HepG2 (cell line): ENCODE data around the gene SVOP. TPM values are rescaled to one million over a fixed set of nuclear protein-coding genes. Genes with fewer than 3 reads are reported as not detected.

Experiments
- ATAC-seq: fragments of 200-7000 bp; cut with Tn5 transposase; 3 replicates; pipeline ENCODE4 v1.9.1; 2020; ENCODE audit warnings: mild to moderate bottlenecking, moderate library complexity
- BruUV-seq: library from RNA; stranded (reverse); fragments of 400-500 nt; replicated peaks from 2 replicates; lab custom pipeline; 2021; lab: Mats Ljungman, UMichigan
- CTCF ChIA-PET: fragments of 300-600 bp; formaldehyde crosslinking; extraction: SDS; loops from one replicate; lab custom pipeline; 2021; ENCODE audit warnings: low total read pairs, inconsistent platforms, low intra/inter-chr PET ratio; lab: Yijun Ruan, JAX
- POLR2A ChIA-PET: fragments of 350-600 bp; sonication (Branson Sonifier 250); formaldehyde crosslinking; loops from one replicate; lab custom pipeline; 2020; ENCODE audit warnings: antibody characterized with exemption, inconsistent platforms; lab: Yijun Ruan, JAX
- DNase-seq: peaks from one replicate; pipeline ENCODE4 v3.0.0-alpha.2; 2015; ENCODE audit warnings: low spot score
- FAIRE-seq: peaks from 3 replicates; lab custom pipeline; 2011; peaks lifted over from hg19 to GRCh38; lab: Jason Lieb, UNC
- H2AFZ ChIP-seq: one replicate; pipeline ENCODE4 v1.6.1; 2011; ENCODE audit warnings: low read length, inconsistent platforms
- H3K27ac ChIP-seq: fragments of 300-600 bp; 3 replicates; pipeline ENCODE4 v1.8.0; 2011; ENCODE audit warnings: mixed run types, mild to moderate bottlenecking, mixed read lengths, low read length, inconsistent platforms; ENCODE audit not compliant: insufficient read depth; ENCODE audit errors: extremely low read length
- H3K27me3 ChIP-seq, 2 experiments: fragments of 200-600 bp in 1 of 2; 2 replicates in 1 of 2; 3 replicates in 1 of 2; pipeline versions ENCODE4 v1.6.0 to v1.8.0; 2011; ENCODE audit warnings: low read length in 2 of 2, mild to moderate bottlenecking in 2 of 2, moderate library complexity in 2 of 2, inconsistent platforms in 1 of 2; ENCODE audit not compliant: insufficient read depth in 2 of 2, control insufficient read depth in 1 of 2
- H3K36me3 ChIP-seq, 2 experiments: fragments of 200-600 bp in 1 of 2; replicated peaks in 1 of 2; 2 replicates in 1 of 2; 3 replicates in 1 of 2; pipeline versions ENCODE4 v1.5.1 to v1.8.0; 2011; ENCODE audit warnings: low read length in 2 of 2, inconsistent platforms in 1 of 2; ENCODE audit not compliant: insufficient read depth in 2 of 2, control insufficient read depth in 1 of 2
- H3K4me1 ChIP-seq: 2 replicates; pipeline ENCODE4 v1.5.1; 2012; ENCODE audit warnings: low read length, inconsistent platforms; ENCODE audit not compliant: insufficient read depth
- H3K4me2 ChIP-seq: 2 replicates; pipeline ENCODE4 v1.6.0; 2011; ENCODE audit warnings: low read depth, low read length, inconsistent platforms
- H3K4me3 ChIP-seq, 3 experiments: fragments of 200-600 bp in 1 of 3; sonication (generic), shearing (Covaris generic) in 1 of 3; replicated peaks in 1 of 3; 2 replicates each; pipeline ENCODE4 v1.5.1; 2011 to 2016; ENCODE audit warnings: low read length in 3 of 3, inconsistent platforms in 2 of 3, low read depth in 2 of 3, mild to moderate bottlenecking in 2 of 3, control low read depth in 1 of 3, mixed read lengths in 1 of 3; ENCODE audit not compliant: insufficient read depth in 1 of 3
- H3K79me2 ChIP-seq: one replicate; pipeline ENCODE4 v1.6.1; 2011; ENCODE audit warnings: low read length, inconsistent platforms; ENCODE audit not compliant: insufficient read depth
- H3K9ac ChIP-seq: 2 replicates; pipeline ENCODE4 v1.6.0; 2011; ENCODE audit warnings: mild to moderate bottlenecking, low read depth, low read length, inconsistent platforms; ENCODE audit not compliant: insufficient read depth
- H3K9me3 ChIP-seq: 2 replicates; pipeline ENCODE4 v1.5.1; 2012; ENCODE audit warnings: mild to moderate bottlenecking, low read length
- H4K20me1 ChIP-seq: 2 replicates; pipeline ENCODE4 v1.6.0; 2011; ENCODE audit warnings: inconsistent platforms, mild to moderate bottlenecking, low read length, moderate library complexity; ENCODE audit not compliant: insufficient read depth
- CCAR2 ChIP-seq: fragments of 200-400 bp; formaldehyde crosslinking; optimal IDR thresholded peaks from 2 replicates; pipeline ENCODE3; 2018; ENCODE audit warnings: low read depth, mild to moderate bottlenecking, low read length, moderate library complexity
- GABPA ChIP-seq, 2 experiments: IDR thresholded peaks; 2 replicates each; pipeline ENCODE4 v1.6.1; 2011 to 2016; ENCODE audit warnings: low read depth in 2 of 2, low read length in 1 of 2, missing biosample characterization in 1 of 2, missing genetic modification characterization in 1 of 2
- HBP1 ChIP-seq: IDR thresholded peaks from 2 replicates; pipeline ENCODE4 v1.6.1; 2016; ENCODE audit warnings: low read depth, control low read depth
- HNF4A ChIP-seq: sonication (generic); formaldehyde crosslinking; IDR thresholded peaks from 2 replicates; pipeline ENCODE4 v1.4.0; 2020; ENCODE audit warnings: missing genetic modification reagents
- MAFK ChIP-seq, 2 experiments: IDR thresholded peaks in 1 of 2; conservative IDR thresholded peaks in 1 of 2; 2 replicates each; pipeline ENCODE4 v1.6.1; 2011; ENCODE audit warnings: improper control_type of control experiment in 2 of 2, low read length in 2 of 2
- MBNL3 ChIP-seq: fragments of 250-450 bp; sonication (Bioruptor Pico); conservative IDR thresholded peaks from 2 replicates; pipeline ENCODE4 v1.8.0; 2022; ENCODE audit warnings: mild to moderate bottlenecking, inconsistent platforms
- MED1 ChIP-seq: sonication (generic); formaldehyde crosslinking; IDR thresholded peaks from 2 replicates; pipeline ENCODE4 v1.4.0; 2020; ENCODE audit warnings: missing genetic modification reagents
- RARA ChIP-seq: IDR thresholded peaks from 2 replicates; pipeline ENCODE4 v1.6.1; 2016; ENCODE audit warnings: missing genetic modification reagents, missing compliant biosample characterization
- RARG ChIP-seq: sonication (generic); formaldehyde crosslinking; IDR thresholded peaks from 2 replicates; pipeline ENCODE4 v1.4.0; 2020; ENCODE audit warnings: low read depth, mild to moderate bottlenecking, missing genetic modification reagents
- RNF2 ChIP-seq: fragments of 450-650 bp; conservative IDR thresholded peaks from 2 replicates; pipeline ENCODE4 v1.6.1; 2016; ENCODE audit warnings: low read depth
- TGIF2 ChIP-seq: IDR thresholded peaks from 2 replicates; pipeline ENCODE4 v1.6.1; 2016; ENCODE audit warnings: control low read depth, missing compliant biosample characterization
- ZBTB7B ChIP-seq: sonication (generic); formaldehyde crosslinking; IDR thresholded peaks from 2 replicates; pipeline ENCODE4 v1.4.0; 2020; ENCODE audit warnings: missing genetic modification reagents
- ZNF251 ChIP-seq: sonication (generic); formaldehyde crosslinking; IDR thresholded peaks from 2 replicates; pipeline ENCODE4 v1.9.0; 2021; ENCODE audit warnings: mild to moderate bottlenecking, missing genetic modification reagents
- ZNF430 ChIP-seq: sonication (generic); formaldehyde crosslinking; IDR thresholded peaks from 2 replicates; pipeline ENCODE4 v1.9.0; 2021; ENCODE audit warnings: mild to moderate bottlenecking, missing genetic modification reagents
- ZSCAN31 ChIP-seq: sonication (generic); formaldehyde crosslinking; IDR thresholded peaks from 2 replicates; pipeline ENCODE4 v1.5.0; 2020; ENCODE audit warnings: low read depth, mild to moderate bottlenecking, missing genetic modification reagents
- WGBS: methylation state at CpG from one replicate; pipeline ENCODE4 v1.1.6; 2017; ENCODE audit warnings: low lambda C conversion rate; 5-methylcytosine and 5-hydroxymethylcytosine counted together
- in situ Hi-C: cut with HindIII; loops from 2 replicates; pipeline ENCODE4 v1.10.0; 2017; ENCODE audit warnings: low pct_unique_long_range_greater_than_20kb; ENCODE audit not compliant: extremely low pct_ligation_motif_present
- intact Hi-C: fragments of 100-400 bp; cut with micrococcal nuclease; formaldehyde crosslinking; loops from one replicate; pipeline ENCODE4 v1.10.0; 2022; ENCODE audit not compliant: unreplicated experiment
- polyA plus RNA-seq, 8 experiments: library from polyadenylated mRNA; depleted of rRNA in 3 of 8; stranded (reverse) in 7 of 8; unstranded in 1 of 8; fragments of >200 nt; fragmentation: Illumina TruSeq in 4 of 8; extraction: Trizol in 4 of 8; gene quantifications; 2 replicates each; pipeline versions ENCODE4 v1.2.1 to v1.2.3, GENCODE V29; 2011 to 2016; ENCODE audit warnings: low read depth in 4 of 8, missing spikeins in 1 of 8, mixed read lengths in 1 of 8; ENCODE audit not compliant: insufficient read depth in 1 of 8
- total RNA-seq, 5 experiments: library from RNA; depleted of rRNA; stranded (reverse); fragments of >200 nt; fragmentation: Illumina TruSeq; extraction: Trizol; gene quantifications; 2 replicates each; pipeline ENCODE4 v1.2.3, GENCODE V29; 2016; ENCODE audit warnings: low read depth in 1 of 5
- TF ChIP-seq, protein P1 (sequence below): sonication (generic); formaldehyde crosslinking; IDR thresholded peaks from 2 replicates; pipeline ENCODE4 v1.4.0; 2020; ENCODE audit warnings: mild to moderate bottlenecking, missing genetic modification reagents
- TF ChIP-seq, protein P2 (sequence below): IDR thresholded peaks from 2 replicates; pipeline ENCODE4 v1.6.1; 2012; ENCODE audit warnings: low read depth, low read length, improper control_type of control experiment
- TF ChIP-seq, protein P3 (sequence below): sonication (generic); formaldehyde crosslinking; IDR thresholded peaks from 2 replicates; pipeline ENCODE4 v1.8.0; 2022; ENCODE audit warnings: mild to moderate bottlenecking, missing genetic modification reagents
- TF ChIP-seq, protein P4 (sequence below): sonication (generic); formaldehyde crosslinking; IDR thresholded peaks from 2 replicates; pipeline ENCODE4 v1.5.1; 2020; ENCODE audit warnings: missing genetic modification reagents, mild to moderate bottlenecking, borderline replicate concordance

The SVOP gene
- total and polyA plus RNA-seq, 2 of the 13 experiments (the other 11 are each of a cell fraction or from before 2014, with no cell fraction given) = not detected

DNA sequence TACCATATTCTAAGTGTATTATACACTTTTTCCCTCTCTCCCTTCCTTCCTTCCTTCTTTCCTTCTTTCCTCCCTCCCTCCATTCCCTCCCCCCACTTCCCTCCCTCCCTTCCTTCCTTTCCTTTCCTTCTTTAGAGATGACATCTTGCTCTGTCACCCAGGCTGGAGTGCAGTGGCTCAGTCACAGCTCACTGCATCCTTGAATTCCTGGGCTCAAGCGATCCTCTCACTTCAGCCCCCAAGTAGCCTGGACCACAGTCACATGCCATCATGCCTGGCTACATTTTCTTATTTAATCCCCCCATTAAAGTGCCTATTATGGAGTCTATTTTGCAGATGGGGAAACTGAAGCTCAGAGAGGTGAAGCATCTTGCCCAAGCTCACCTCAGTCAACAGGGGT lies 55.0 kb downstream of the SVOP start:
- 100% methylated on average over 1 of the region's 1 CpG for WGBS
- Histone ChIP-seq H3K27me3 (peaks cover 0 to 6% of the 10 kb centered on the region in 2 experiments; a peak in 1 of 5 replicates), H3K27ac (no peak overlapping the region), H4K20me1 (no peaks in the 10 kb centered on the region), H3K4me2 (no peak overlapping the region), H3K79me2 (no peaks in the 10 kb centered on the region), H3K4me1 (peaks cover 5% of the 10 kb centered on the region; the same call in 1 of the 2 replicates), H3K36me3 (no peaks in the 10 kb centered on the region), H2AFZ (no peak overlapping the region), H3K4me3 (no peak overlapping the region), H3K9ac (no peak overlapping the region), H3K9me3 (no peaks in the 10 kb centered on the region)
- intact Hi-C loops (no loop called here), in situ Hi-C loops (no loop called here)
- no peak for ATAC-seq
- no peak for FAIRE-seq
- DNase-seq = no peak
- CTCF ChIA-PET = no interaction called here
- no TSS peak for BruUV-seq
- POLR2A ChIA-PET = no interaction called here
- TF ChIP-seq MBNL3 (CRISPR knock-in tag) (no peak), HBP1 (CRISPR knock-in tag) (no peak), ZSCAN31 (CRISPR knock-in tag) (no peak), ZNF430 (CRISPR knock-in tag) (no peak), GABPA (IDR thresholded peaks at IDR 0.05; ENCODE audit: low read depth, low read length) (no peak), GABPA (CRISPR knock-in tag; IDR thresholded peaks at IDR 0.05; ENCODE audit: low read depth) (no peak), RARA (CRISPR knock-in tag) (no peak), HNF4A (CRISPR knock-in tag) (no peak), MAFK (conservative IDR thresholded peaks at IDR 0.05 in 1 of 2, IDR thresholded peaks at IDR 0.05 in 1 of 2; ENCODE audit: low read length in 2 of 2) (no peak), ZNF251 (CRISPR knock-in tag) (no peak), RNF2 (no peak), ZBTB7B (CRISPR knock-in tag) (no peak), CCAR2 (no peak), RARG (CRISPR knock-in tag) (no peak), MED1 (CRISPR knock-in tag) (no peak), TGIF2 (CRISPR knock-in tag) (no peak)
- TF ChIP-seq, protein P1, sequence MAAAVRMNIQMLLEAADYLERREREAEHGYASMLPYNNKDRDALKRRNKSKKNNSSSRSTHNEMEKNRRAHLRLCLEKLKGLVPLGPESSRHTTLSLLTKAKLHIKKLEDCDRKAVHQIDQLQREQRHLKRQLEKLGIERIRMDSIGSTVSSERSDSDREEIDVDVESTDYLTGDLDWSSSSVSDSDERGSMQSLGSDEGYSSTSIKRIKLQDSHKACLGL = no peak
- TF ChIP-seq, protein P2, sequence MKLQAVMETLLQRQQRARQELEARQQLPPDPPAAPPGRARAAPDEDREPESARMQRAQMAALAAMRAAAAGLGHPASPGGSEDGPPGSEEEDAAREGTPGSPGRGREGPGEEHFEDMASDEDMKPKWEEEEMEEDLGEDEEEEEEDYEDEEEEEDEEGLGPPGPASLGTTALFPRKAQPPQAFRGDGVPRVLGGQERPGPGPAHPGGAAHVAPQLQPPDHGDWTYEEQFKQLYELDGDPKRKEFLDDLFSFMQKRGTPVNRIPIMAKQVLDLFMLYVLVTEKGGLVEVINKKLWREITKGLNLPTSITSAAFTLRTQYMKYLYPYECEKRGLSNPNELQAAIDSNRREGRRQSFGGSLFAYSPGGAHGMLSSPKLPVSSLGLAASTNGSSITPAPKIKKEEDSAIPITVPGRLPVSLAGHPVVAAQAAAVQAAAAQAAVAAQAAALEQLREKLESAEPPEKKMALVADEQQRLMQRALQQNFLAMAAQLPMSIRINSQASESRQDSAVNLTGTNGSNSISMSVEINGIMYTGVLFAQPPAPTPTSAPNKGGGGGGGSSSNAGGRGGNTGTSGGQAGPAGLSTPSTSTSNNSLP = no peak
- TF ChIP-seq, protein P3, sequence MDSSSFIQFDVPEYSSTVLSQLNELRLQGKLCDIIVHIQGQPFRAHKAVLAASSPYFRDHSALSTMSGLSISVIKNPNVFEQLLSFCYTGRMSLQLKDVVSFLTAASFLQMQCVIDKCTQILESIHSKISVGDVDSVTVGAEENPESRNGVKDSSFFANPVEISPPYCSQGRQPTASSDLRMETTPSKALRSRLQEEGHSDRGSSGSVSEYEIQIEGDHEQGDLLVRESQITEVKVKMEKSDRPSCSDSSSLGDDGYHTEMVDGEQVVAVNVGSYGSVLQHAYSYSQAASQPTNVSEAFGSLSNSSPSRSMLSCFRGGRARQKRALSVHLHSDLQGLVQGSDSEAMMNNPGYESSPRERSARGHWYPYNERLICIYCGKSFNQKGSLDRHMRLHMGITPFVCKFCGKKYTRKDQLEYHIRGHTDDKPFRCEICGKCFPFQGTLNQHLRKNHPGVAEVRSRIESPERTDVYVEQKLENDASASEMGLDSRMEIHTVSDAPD (CRISPR knock-in tag) = no peak
- TF ChIP-seq, protein P4, sequence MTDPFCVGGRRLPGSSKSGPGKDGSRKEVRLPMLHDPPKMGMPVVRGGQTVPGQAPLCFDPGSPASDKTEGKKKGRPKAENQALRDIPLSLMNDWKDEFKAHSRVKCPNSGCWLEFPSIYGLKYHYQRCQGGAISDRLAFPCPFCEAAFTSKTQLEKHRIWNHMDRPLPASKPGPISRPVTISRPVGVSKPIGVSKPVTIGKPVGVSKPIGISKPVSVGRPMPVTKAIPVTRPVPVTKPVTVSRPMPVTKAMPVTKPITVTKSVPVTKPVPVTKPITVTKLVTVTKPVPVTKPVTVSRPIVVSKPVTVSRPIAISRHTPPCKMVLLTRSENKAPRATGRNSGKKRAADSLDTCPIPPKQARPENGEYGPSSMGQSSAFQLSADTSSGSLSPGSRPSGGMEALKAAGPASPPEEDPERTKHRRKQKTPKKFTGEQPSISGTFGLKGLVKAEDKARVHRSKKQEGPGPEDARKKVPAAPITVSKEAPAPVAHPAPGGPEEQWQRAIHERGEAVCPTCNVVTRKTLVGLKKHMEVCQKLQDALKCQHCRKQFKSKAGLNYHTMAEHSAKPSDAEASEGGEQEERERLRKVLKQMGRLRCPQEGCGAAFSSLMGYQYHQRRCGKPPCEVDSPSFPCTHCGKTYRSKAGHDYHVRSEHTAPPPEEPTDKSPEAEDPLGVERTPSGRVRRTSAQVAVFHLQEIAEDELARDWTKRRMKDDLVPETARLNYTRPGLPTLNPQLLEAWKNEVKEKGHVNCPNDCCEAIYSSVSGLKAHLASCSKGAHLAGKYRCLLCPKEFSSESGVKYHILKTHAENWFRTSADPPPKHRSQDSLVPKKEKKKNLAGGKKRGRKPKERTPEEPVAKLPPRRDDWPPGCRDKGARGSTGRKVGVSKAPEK (CRISPR knock-in tag) = no peak
